Natural killer cell (primary cell): ENCODE results near the gene TTR. TPM values are rescaled to one million over a fixed set of nuclear protein-coding genes. Genes with fewer than 3 reads are reported as not detected.

Source experiments
- ATAC-seq, 3 donors: fragments of 150-1000 bp in 2 of 3; fragments of 200-7000 bp in 1 of 3; cut with Tn5 transposase; 1 replicate in 1 of 3; 2 replicates in 2 of 3; pipeline ENCODE4 v1.10.0; 2021; ENCODE audit warnings: mild to moderate bottlenecking in 2 of 3, moderate library complexity in 2 of 3
- DNase-seq, 2 donors: peaks; one replicate each; pipeline versions ENCODE4 v3.0.0 to v3.0.0-alpha.2; 2013 to 2021; ENCODE audit warnings: mixed read lengths in 1 of 2
- H3K27ac ChIP-seq: one replicate; pipeline ENCODE4 v1.5.1; 2013; ENCODE audit warnings: mild to moderate bottlenecking, low read length
- H3K27me3 ChIP-seq: one replicate; pipeline ENCODE4 v1.6.1; 2013; ENCODE audit warnings: low read length; ENCODE audit not compliant: control insufficient read depth, insufficient read depth
- H3K36me3 ChIP-seq: one replicate; pipeline ENCODE4 v1.6.1; 2013; ENCODE audit warnings: low read length; ENCODE audit not compliant: control insufficient read depth, insufficient read depth
- H3K4me1 ChIP-seq: one replicate; pipeline ENCODE4 v1.6.1; 2013; ENCODE audit warnings: low read length; ENCODE audit not compliant: control insufficient read depth, insufficient read depth
- H3K4me3 ChIP-seq: one replicate; pipeline ENCODE4 v1.5.1; 2013; ENCODE audit warnings: low read length
- H3K9me3 ChIP-seq: one replicate; pipeline ENCODE4 v1.6.1; 2013; ENCODE audit warnings: low read length; ENCODE audit not compliant: control insufficient read depth, insufficient read depth
- H3K27ac Mint-ChIP-seq, 2 donors: one replicate each; pipeline ENCODE4 v1.8.0; 2022; ENCODE audit warnings: mild to moderate bottlenecking in 2 of 2, mixed read lengths in 2 of 2, moderate library complexity in 1 of 2
- H3K27me3 Mint-ChIP-seq, 2 donors: one replicate each; pipeline ENCODE4 v1.8.0; 2022; ENCODE audit warnings: low read depth in 2 of 2, mixed read lengths in 2 of 2
- H3K36me3 Mint-ChIP-seq: one replicate; pipeline ENCODE4 v1.8.0; 2022; ENCODE audit warnings: mixed read lengths
- H3K4me1 Mint-ChIP-seq, 2 donors: one replicate each; pipeline ENCODE4 v1.8.0; 2022; ENCODE audit warnings: mixed read lengths in 2 of 2
- H3K4me3 Mint-ChIP-seq: one replicate; pipeline ENCODE4 v1.8.0; 2022; ENCODE audit warnings: mild to moderate bottlenecking, moderate library complexity, mixed read lengths
- H3K9me3 Mint-ChIP-seq, 2 donors: one replicate each; pipeline ENCODE4 v1.8.0; 2022; ENCODE audit warnings: mixed read lengths in 2 of 2
- WGBS: methylation state at CpG from one replicate; pipeline ENCODE4 v1.1.7; 2013; ENCODE audit warnings: missing lambda C conversion rate; ENCODE audit not compliant: insufficient coverage; 5-methylcytosine and 5-hydroxymethylcytosine counted together
- intact Hi-C: fragments of 100-400 bp; cut with micrococcal nuclease; formaldehyde crosslinking; loops from one replicate; pipeline ENCODE4 v1.14.2; 2022
- total RNA-seq, 4 donors: library from RNA; stranded (reverse); fragments of 120-200 nt in 1 of 4; gene quantifications; one replicate each; pipeline versions ENCODE4 v1.2.3 to v1.2.4, GENCODE V29; 2013 to 2022
- TF ChIP-seq, protein P1 (sequence below): fragments of 200-600 bp; IDR thresholded peaks from one replicate; pipeline ENCODE4 v1.8.0; 2022; ENCODE audit warnings: antibody characterized with exemption

TTR gene
- total RNA-seq, 3 donors from 2014 or later (not counting 1 experiment from before 2014, with no cell fraction given), result not detected

DNA sequence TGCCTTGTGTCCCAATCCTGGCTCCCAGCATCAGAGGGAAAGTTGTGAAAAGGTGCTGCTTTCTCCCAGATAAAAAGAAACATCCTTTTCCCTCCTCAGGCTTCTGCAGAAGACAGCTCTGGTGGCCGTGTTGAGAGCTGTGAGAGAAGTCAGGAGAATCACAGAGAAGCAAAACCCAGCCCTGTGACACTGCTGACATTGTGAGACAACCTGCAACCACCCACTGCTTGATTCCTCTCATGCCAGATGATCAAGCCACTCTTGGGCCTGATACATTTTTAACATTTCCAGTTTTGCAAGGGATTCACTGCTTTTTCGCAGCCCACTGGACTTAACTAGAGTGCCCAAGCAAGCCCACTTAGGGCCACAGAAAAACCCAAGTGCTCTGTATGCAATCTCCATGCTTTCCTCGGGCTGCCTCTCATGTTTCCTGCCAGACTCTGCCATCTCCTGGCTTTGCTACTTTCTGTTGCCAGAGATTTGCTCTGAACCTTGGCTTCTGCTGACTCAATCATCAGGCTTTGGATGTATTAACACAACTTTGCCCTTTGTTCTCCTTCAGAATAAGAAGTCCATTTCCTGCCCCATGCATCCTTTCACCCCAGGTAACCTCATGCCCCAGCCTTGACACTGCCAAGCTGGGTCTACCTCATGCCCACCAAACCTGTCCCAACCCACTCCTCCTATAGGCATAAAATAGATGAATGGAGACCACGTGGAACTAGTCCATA is 24.9 kb upstream of the TTR start:
- 61% methylated on average over 4 of the region's 4 CpGs for WGBS
- Mint-ChIP-seq H3K36me3 (no peaks in the 10 kb centered on the region), H3K4me3 (no peak overlapping the region), H3K4me1 (no peaks in the 10 kb centered on the region), H3K27me3 (no peaks in the 10 kb centered on the region), H3K27ac (no peak overlapping the region), H3K9me3 (no peaks in the 10 kb centered on the region)
- DNase-seq, result no peak
- TF ChIP-seq, protein P1, sequence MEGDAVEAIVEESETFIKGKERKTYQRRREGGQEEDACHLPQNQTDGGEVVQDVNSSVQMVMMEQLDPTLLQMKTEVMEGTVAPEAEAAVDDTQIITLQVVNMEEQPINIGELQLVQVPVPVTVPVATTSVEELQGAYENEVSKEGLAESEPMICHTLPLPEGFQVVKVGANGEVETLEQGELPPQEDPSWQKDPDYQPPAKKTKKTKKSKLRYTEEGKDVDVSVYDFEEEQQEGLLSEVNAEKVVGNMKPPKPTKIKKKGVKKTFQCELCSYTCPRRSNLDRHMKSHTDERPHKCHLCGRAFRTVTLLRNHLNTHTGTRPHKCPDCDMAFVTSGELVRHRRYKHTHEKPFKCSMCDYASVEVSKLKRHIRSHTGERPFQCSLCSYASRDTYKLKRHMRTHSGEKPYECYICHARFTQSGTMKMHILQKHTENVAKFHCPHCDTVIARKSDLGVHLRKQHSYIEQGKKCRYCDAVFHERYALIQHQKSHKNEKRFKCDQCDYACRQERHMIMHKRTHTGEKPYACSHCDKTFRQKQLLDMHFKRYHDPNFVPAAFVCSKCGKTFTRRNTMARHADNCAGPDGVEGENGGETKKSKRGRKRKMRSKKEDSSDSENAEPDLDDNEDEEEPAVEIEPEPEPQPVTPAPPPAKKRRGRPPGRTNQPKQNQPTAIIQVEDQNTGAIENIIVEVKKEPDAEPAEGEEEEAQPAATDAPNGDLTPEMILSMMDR, result no peak
- H3K36me3 ChIP-seq, result no peaks in the 10 kb centered on the region
- no peaks in the 10 kb centered on the region for H3K27me3 ChIP-seq
- H3K4me3 ChIP-seq, result no peak overlapping the region
- H3K27ac ChIP-seq, result no peak overlapping the region
- H3K4me1 ChIP-seq, result no peaks in the 10 kb centered on the region
- no peaks in the 10 kb centered on the region for H3K9me3 ChIP-seq
- intact Hi-C loops, result no loop called here
- ATAC-seq, result no peak

DNA sequence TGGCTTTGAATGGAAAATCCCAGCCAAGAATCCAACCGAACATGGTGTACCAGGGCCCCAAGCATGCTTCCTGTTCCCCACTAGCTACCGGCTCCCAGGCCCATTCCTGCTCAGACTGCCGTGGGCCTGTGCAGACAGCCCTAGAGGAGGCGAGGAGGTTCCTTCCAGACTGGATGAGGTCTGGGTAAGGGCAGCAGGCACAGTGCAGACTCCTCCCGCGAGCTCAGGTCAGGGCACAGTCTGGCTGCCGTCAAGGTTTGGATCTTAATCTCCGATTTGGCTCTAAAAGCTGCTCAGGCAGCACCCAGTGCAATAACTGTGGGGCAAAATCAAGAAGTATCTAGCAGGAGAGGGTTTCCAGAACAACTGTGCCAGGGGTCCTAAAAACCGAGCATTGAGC is 19.3 kb upstream of the TTR start:
- no peaks in the 10 kb centered on the region for H3K36me3 Mint-ChIP-seq
- ATAC-seq (no peak), DNase-seq (no peak)
- Histone ChIP-seq H3K4me3 (no peak overlapping the region), H3K9me3 (no peaks in the 10 kb centered on the region), H3K27ac (no peak overlapping the region), H3K36me3 (no peaks in the 10 kb centered on the region), H3K27me3 (no peaks in the 10 kb centered on the region), H3K4me1 (no peaks in the 10 kb centered on the region)
- WGBS, result 78% methylated on average over 9 of the region's 9 CpGs
- H3K27ac Mint-ChIP-seq, result no peak overlapping the region
- intact Hi-C loops, result no loop called here
- no peaks in the 10 kb centered on the region for H3K9me3 Mint-ChIP-seq
- TF ChIP-seq, protein P1, result no peak
- H3K4me3 Mint-ChIP-seq, result no peak overlapping the region
- peaks cover 0 to 8% of the 10 kb centered on the region in 2 donors for H3K27me3 Mint-ChIP-seq
- no peaks in the 10 kb centered on the region for H3K4me1 Mint-ChIP-seq

DNA sequence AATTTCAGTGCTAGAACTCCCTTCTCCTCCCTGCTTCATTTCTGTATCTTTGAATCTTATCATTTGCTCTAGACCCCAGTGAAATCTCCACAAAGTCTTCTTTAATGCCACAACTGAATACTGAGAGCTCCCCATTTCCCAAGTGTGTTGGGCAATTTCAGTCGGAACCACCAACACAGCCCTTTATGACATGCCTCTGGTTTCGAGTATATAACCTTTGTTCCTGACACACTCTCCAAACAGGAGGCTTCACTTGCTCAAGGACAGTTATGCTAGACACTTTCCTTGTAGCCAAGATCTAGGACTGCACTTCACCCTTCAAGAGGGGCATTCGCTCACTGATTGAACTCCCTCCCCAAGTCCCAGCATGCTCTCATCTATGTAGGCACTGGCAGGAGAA is 18.6 kb upstream of the TTR start:
- no peak overlapping the region for H3K4me3 ChIP-seq
- H3K27me3 ChIP-seq, result no peaks in the 10 kb centered on the region
- no peak for DNase-seq
- H3K27ac Mint-ChIP-seq, result no peak overlapping the region
- no peaks in the 10 kb centered on the region for H3K36me3 ChIP-seq
- H3K36me3 Mint-ChIP-seq, result no peaks in the 10 kb centered on the region
- H3K4me1 ChIP-seq, result no peaks in the 10 kb centered on the region
- H3K9me3 ChIP-seq, result no peaks in the 10 kb centered on the region
- H3K27ac ChIP-seq, result no peak overlapping the region
- TF ChIP-seq, protein P1, result no peak
- H3K27me3 Mint-ChIP-seq, result peaks cover 0 to 8% of the 10 kb centered on the region in 2 donors
- 91% methylated on average over 3 of the region's 3 CpGs for WGBS
- H3K9me3 Mint-ChIP-seq, result no peaks in the 10 kb centered on the region
- intact Hi-C loops, result no loop called here
- no peaks in the 10 kb centered on the region for H3K4me1 Mint-ChIP-seq
- H3K4me3 Mint-ChIP-seq, result no peak overlapping the region
- no peak for ATAC-seq

DNA sequence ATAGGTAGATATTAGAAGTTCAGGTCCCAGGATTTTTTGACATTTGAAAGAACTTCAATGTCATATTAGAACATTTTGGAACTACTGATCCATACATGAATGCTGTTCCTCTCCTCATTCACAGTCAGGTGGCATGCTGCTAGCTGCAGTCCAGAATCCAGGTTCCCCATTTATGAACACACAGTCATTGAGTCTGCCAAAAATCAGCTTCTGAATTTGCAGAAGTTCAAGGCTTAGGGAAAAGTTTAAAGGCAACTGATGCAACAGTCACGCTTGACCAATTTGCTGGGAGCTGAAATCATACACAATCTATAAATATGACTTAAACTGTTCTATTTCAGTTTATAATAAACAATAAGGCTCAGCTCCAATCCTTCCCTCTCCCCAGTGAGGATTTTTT is 17.3 kb upstream of the TTR start:
- H3K27me3 ChIP-seq, result no peaks in the 10 kb centered on the region
- no peak overlapping the region for H3K27ac ChIP-seq
- ATAC-seq (no peak), DNase-seq (no peak)
- Mint-ChIP-seq H3K36me3 (no peaks in the 10 kb centered on the region), H3K27ac (no peak overlapping the region), H3K4me1 (no peaks in the 10 kb centered on the region), H3K9me3 (no peaks in the 10 kb centered on the region), H3K4me3 (no peak overlapping the region), H3K27me3 (peaks cover 0 to 8% of the 10 kb centered on the region in 2 donors)
- no peaks in the 10 kb centered on the region for H3K9me3 ChIP-seq
- TF ChIP-seq, protein P1, result no peak
- H3K4me1 ChIP-seq, result no peaks in the 10 kb centered on the region
- H3K36me3 ChIP-seq, result no peaks in the 10 kb centered on the region
- intact Hi-C loops, result no loop called here
- WGBS, result 100% methylated on average over 1 of the region's 1 CpG
- H3K4me3 ChIP-seq, result no peak overlapping the region
